Heart right ventricle (tissue), 16 donors: ENCODE measurements around the gene LRRC72. TPM values are rescaled to one million over a fixed set of nuclear protein-coding genes. Genes with fewer than 3 reads are reported as not detected.

Experiments
- ATAC-seq, 8 donors: fragments of 200-7000 bp; cut with Tn5 transposase; one replicate each; pipeline ENCODE4 v1.9.1; 2020; ENCODE audit warnings: mild to moderate bottlenecking in 8 of 8, moderate library complexity in 8 of 8, moderate number of reproducible peaks in 1 of 8
- DNase-seq, 2 donors: peaks; one replicate each; pipeline ENCODE4 v3.0.0-alpha.2; 2020
- H3K27ac ChIP-seq, 10 donors: fragments of 200-600 bp; sonication (generic) in 2 of 10; one replicate each; pipeline versions ENCODE4 v1.5.0 to v1.8.0; 2020 to 2022; ENCODE audit warnings: mild to moderate bottlenecking in 3 of 10
- H3K27me3 ChIP-seq, 7 donors: fragments of 200-600 bp; one replicate each; pipeline ENCODE4 v1.8.0; 2021 to 2022; ENCODE audit warnings: mild to moderate bottlenecking in 2 of 7
- H3K36me3 ChIP-seq, 9 donors: fragments of 200-600 bp; sonication (generic) in 1 of 9; one replicate each; pipeline versions ENCODE4 v1.5.0 to v1.8.0; 2020 to 2022; ENCODE audit warnings: mild to moderate bottlenecking in 2 of 9
- H3K4me1 ChIP-seq, 9 donors: fragments of 200-600 bp; sonication (generic) in 1 of 9; one replicate each; pipeline versions ENCODE4 v1.5.0 to v1.8.0; 2020 to 2022; ENCODE audit warnings: mild to moderate bottlenecking in 4 of 9
- H3K4me3 ChIP-seq, 10 donors: fragments of 200-600 bp; sonication (generic) in 2 of 10; one replicate each; pipeline versions ENCODE4 v1.5.0 to v1.8.0; 2020 to 2022; ENCODE audit warnings: mild to moderate bottlenecking in 7 of 10, moderate library complexity in 2 of 10
- H3K9me3 ChIP-seq, 11 donors: fragments of 200-600 bp in 10 of 11; sonication (generic) in 2 of 11; one replicate each; pipeline versions ENCODE4 v1.5.0 to v1.8.0; 2013 to 2022; ENCODE audit warnings: mild to moderate bottlenecking in 2 of 11, control low read depth in 1 of 11, moderate library complexity in 1 of 11
- WGBS, 2 donors: extraction: QIAGEN DNeasy Blood & Tissue Kit; methylation state at CpG; one replicate each; pipeline ENCODE4 v1.1.7; 2013; ENCODE audit warnings: inconsistent platforms in 1 of 2; 5-methylcytosine and 5-hydroxymethylcytosine counted together
- intact Hi-C, 10 donors: fragments of 100-400 bp; cut with DNase I; formaldehyde crosslinking; loops; one replicate each; pipeline versions ENCODE4 v1.11.1 to v1.14.2; 2022
- long read RNA-seq, 3 donors: library from polyadenylated mRNA; unstranded; transcript quantifications; one replicate each; pipeline ENCODE4 v2.0.0, GENCODE V29; 2020 to 2021
- polyA plus RNA-seq, 2 donors: library from polyadenylated mRNA; stranded (reverse); fragments of 200-250 nt; gene quantifications; one replicate each; pipeline ENCODE4 v1.2.3, GENCODE V29; 2013
- total RNA-seq, 10 donors: library from RNA; stranded (reverse); fragmentation: NEBNext Ultra II Directional in 3 of 10; extraction: Animal tissue kit (Norgen Biotek cat#: 25700) in 3 of 10; gene quantifications; one replicate each; pipeline versions ENCODE4 v1.2.1 to v1.2.4, GENCODE V29; 2021 to 2023
- TF ChIP-seq, protein P1 (sequence below), 9 donors: fragments of 200-600 bp; sonication (generic) in 2 of 9; IDR thresholded peaks; one replicate each; pipeline versions ENCODE4 v1.5.0 to v1.8.0; 2021 to 2022; ENCODE audit warnings: antibody characterized with exemption in 9 of 9, mild to moderate bottlenecking in 5 of 9, moderate library complexity in 1 of 9
- donor health status: Arrhythmogenic right ventricular cardiomyopathy.
- donor health status: ischemic (EF 13 %, LVEDD 7.1; RV severe dilation, severe dysfunction).
- donor health status: healthy with polysubstance abuse.
- donor health status: DM: no; HTN: yes; CAD: no.
- donor health status: DM: no; HTN: no; CAD: no.
- donor health status: ischemic (EF 25% LVEDD 6.9; RV normal size, moderate dysfunction).
- donor health status: ischemic (EF 25% LVEDD 5.7; RV mildly dilated, moderate dysfunction).
- donor health status: healthy.
- donor health status: DM: yes; HTN: yes; CAD: no.
- donor health status: Ischemic cardiomyopathy.
- donor health status: ischemic (EF 35%, LVEDD 5.7; RV mildly dilated, moderate dysfunction).
- donor health status: nonischemic (EF 11% LVEDD 7.7; RV severe dilation, severe dysfunction).
- donor health status: DM: yes; HTN: yes; CAD: no.
- donor health status: PGD.
- donor health status: ischemic (EF 29% LVEDD 5.4; RV normal size, mild dysfunction).
- donor health status: nonischemic (EF 23%, LVEDD 6.1; RV moderate dilation, normal function).

The LRRC72 gene
- total RNA-seq (not detected), polyA plus RNA-seq (not detected)
- long read RNA-seq, donor 1 = 0 reads
- long read RNA-seq, donor 2 = 0 reads
- long read RNA-seq, donor 3 = 0 reads

DNA sequence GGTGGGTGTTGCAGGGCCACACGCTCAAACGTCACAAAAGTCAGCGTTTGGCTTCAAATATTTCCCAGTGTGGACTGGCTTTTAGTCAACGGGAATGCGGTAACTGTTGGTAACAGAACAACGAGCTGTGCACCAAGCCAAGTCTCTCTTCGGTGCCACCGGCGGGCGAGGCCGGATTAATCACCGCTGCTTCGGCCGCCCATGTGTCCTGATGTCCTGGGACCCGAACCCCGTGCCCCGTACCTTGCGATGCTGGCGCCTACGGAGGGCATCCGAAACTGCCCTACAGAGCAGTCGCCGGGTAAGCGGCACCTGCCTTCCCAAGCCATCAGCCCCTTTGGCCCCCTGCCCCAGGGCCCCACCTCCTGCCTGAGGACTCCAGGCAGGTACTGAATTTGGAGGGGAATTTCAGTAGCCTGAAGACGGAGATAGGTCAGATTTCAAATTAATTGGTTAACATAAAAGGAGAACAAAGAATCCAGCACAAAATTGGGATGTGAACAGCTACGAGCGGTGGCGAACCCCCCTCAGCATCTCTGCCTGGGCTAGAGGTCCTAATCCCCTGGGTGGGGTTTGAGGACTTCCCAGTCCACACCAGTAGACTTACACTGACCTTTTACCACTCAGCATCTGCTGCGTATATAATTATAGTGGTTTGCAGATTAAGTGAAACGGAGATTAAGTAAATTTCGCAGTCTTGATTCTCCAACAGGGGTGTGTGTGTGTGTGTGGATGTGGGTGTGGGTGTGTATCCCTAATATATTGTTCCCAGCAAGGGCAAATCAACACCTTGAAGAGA is at the start of gene LRRC72:
Gene LRRC72, plus strand, starts transcription at position 84 of the 799 bp plus-strand sequence. Its CDS starts 128 bp downstream, at position 212.
- no peaks in the 10 kb centered on the region for H3K36me3 ChIP-seq
- WGBS, 2 donors = 96 to 97% methylated on average over 31 of the region's 31 CpGs
- H3K27me3 ChIP-seq = no peaks in the 10 kb centered on the region
- no peaks in the 10 kb centered on the region for H3K9me3 ChIP-seq
- no peak within 1 kb of the TSS for H3K4me3 ChIP-seq
- TF ChIP-seq, protein P1, sequence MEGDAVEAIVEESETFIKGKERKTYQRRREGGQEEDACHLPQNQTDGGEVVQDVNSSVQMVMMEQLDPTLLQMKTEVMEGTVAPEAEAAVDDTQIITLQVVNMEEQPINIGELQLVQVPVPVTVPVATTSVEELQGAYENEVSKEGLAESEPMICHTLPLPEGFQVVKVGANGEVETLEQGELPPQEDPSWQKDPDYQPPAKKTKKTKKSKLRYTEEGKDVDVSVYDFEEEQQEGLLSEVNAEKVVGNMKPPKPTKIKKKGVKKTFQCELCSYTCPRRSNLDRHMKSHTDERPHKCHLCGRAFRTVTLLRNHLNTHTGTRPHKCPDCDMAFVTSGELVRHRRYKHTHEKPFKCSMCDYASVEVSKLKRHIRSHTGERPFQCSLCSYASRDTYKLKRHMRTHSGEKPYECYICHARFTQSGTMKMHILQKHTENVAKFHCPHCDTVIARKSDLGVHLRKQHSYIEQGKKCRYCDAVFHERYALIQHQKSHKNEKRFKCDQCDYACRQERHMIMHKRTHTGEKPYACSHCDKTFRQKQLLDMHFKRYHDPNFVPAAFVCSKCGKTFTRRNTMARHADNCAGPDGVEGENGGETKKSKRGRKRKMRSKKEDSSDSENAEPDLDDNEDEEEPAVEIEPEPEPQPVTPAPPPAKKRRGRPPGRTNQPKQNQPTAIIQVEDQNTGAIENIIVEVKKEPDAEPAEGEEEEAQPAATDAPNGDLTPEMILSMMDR (IDR thresholded peaks at IDR 0.05) = no peak
- DNase-seq (no peak), ATAC-seq (no peak)
- H3K27ac ChIP-seq = no peak within 1 kb of the TSS
- intact Hi-C loops = no loop called here
- no peaks in the 10 kb centered on the region for H3K4me1 ChIP-seq

GRCh38 chr7:16479161-16479560 is 47.5 kb upstream of the LRRC72 start:
- H3K4me1 ChIP-seq = no peaks in the 10 kb centered on the region
- no peaks in the 10 kb centered on the region for H3K27me3 ChIP-seq
- intact Hi-C loops = no loop called here
- H3K36me3 ChIP-seq = no peaks in the 10 kb centered on the region
- no peak overlapping the region for H3K4me3 ChIP-seq
- TF ChIP-seq, protein P1 (IDR thresholded peaks at IDR 0.05) = no peak
- no peak for ATAC-seq
- H3K9me3 ChIP-seq = no peaks in the 10 kb centered on the region
- WGBS, 2 donors = 88 to 89% methylated on average over 4 of the region's 4 CpGs
- no peak overlapping the region for H3K27ac ChIP-seq
- no peak for DNase-seq

DNA sequence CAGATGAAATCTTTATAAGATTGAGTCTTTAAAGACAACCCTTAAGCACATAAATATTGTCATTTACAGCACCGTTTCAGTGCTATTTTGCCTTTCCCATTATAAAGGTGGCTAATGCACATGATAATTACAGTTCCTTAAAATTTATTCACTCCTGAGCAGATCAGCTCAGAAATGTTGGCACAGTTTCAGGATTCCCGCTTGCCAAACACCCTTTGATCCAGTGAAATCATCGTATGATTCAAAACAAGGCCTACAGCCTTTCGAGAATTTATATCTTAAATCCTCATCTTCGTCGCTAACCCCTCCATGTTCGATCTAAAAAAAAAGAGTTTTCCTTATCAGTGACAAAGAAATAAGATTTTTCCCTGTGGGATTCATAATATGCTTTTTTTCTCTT is 47.0 kb upstream of the LRRC72 start:
- no peak for DNase-seq
- Histone ChIP-seq H3K27me3 (no peaks in the 10 kb centered on the region), H3K4me1 (no peaks in the 10 kb centered on the region), H3K27ac (no peak overlapping the region), H3K36me3 (no peaks in the 10 kb centered on the region), H3K9me3 (no peaks in the 10 kb centered on the region), H3K4me3 (no peak overlapping the region)
- intact Hi-C loops = no loop called here
- 82 to 85% methylated on average over 7 of the region's 7 CpGs for WGBS, 2 donors
- TF ChIP-seq, protein P1 (IDR thresholded peaks at IDR 0.05) = no peak
- ATAC-seq = no peak

DNA sequence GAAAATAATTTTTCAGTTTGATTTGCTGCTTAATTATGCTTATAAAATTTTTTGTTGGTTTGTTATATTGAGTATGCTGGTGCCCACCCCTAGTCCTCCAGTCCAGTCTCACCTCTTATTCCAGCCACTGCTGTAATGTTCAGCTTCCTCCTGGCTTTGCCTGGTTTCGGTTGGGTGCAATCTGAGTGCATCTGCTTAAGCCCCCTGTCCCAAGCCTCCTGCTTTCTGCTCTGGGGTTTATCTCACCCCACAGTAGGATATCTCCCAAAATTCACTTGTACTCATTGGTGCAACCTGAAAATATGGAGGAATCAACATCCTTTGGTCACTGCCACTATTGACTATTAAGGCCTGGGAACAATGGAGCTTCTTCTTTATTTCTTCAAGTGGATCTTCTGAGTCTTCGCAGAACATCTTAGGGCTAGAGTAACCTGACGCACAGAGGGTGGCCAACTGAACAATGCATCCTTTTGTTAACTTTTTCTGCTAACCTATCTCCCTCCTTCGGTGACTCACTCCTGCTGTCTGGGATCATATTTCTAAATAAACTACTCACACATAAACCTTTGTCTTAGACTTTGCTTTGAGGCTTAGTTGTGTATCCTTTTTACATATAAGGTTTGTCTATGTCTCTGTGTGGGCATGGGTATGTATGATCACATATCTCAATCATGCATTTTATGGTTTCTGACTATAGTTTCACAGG is 42.0 kb upstream of the LRRC72 start:
- no peak overlapping the region for H3K4me3 ChIP-seq
- H3K9me3 ChIP-seq = no peaks in the 10 kb centered on the region
- no peak overlapping the region for H3K27ac ChIP-seq
- intact Hi-C loops = no loop called here
- H3K27me3 ChIP-seq = no peaks in the 10 kb centered on the region
- TF ChIP-seq, protein P1 (IDR thresholded peaks at IDR 0.05) = no peak
- no peaks in the 10 kb centered on the region for H3K4me1 ChIP-seq
- ATAC-seq (no peak), DNase-seq (no peak)
- H3K36me3 ChIP-seq = no peaks in the 10 kb centered on the region
- WGBS, 2 donors = 77 to 84% methylated on average over 4 of the region's 4 CpGs
